ENCODE data around the gene P2RX1.

P2RX1 gene

GRCh38 chr17:3917391-3917931, 1.2 kb upstream of the P2RX1 start:
- POLR2A ChIA-PET: no interaction called here
- CTCF ChIA-PET: interaction anchor here (1.2 to 1.8 kb wide), 3 partner anchors 71 to 179 kb away, joined by 3 to 8 read pairs (median 4); partner anchors contain the start of gene NCBP3
- TF ChIP-seq SP1 (IDR thresholded peaks at IDR 0.05): no peak
- TF ChIP-seq ZNF384 (IDR thresholded peaks at IDR 0.05): no peak
- TF ChIP-seq ARNT (IDR thresholded peaks at IDR 0.05): no peak
- TF ChIP-seq BHLHE40 (IDR thresholded peaks at IDR 0.05; ENCODE audit: borderline replicate concordance): no peak
- TF ChIP-seq FOXA1 (IDR thresholded peaks at IDR 0.05): no peak
- TF ChIP-seq ELF4 (IDR thresholded peaks at IDR 0.05): no peak
- no peak for TF ChIP-seq LEF1 (IDR thresholded peaks at IDR 0.05; ENCODE audit: borderline replicate concordance)
- TF ChIP-seq HDGF (IDR thresholded peaks at IDR 0.05; ENCODE audit: borderline replicate concordance): no peak
- TF ChIP-seq CTBP1 (IDR thresholded peaks at IDR 0.05; ENCODE audit: borderline replicate concordance): no peak
- TF ChIP-seq L3MBTL2 (conservative IDR thresholded peaks at IDR 0.05): no peak
- no peak for TF ChIP-seq PKNOX1 (IDR thresholded peaks at IDR 0.05)
- no peak for DNase-seq (ENCODE audit: extremely low spot score)

- no peak for DNase-seq (ENCODE audit: extremely low spot score)
- TF ChIP-seq FOXK2 (IDR thresholded peaks at IDR 0.05): no peak
- no peak for TF ChIP-seq SP1 (IDR thresholded peaks at IDR 0.05)
- no peak for TF ChIP-seq FOXM1 (IDR thresholded peaks at IDR 0.05; ENCODE audit: borderline replicate concordance)
- no peak for TF ChIP-seq FOXA1 (IDR thresholded peaks at IDR 0.05)
- no peak for TF ChIP-seq ARNT (IDR thresholded peaks at IDR 0.05)
- no peak for TF ChIP-seq LEF1 (IDR thresholded peaks at IDR 0.05; ENCODE audit: borderline replicate concordance)
- TF ChIP-seq SUZ12 (IDR thresholded peaks at IDR 0.05): no peak
- no peak for TF ChIP-seq TARDBP (IDR thresholded peaks at IDR 0.05)
- no peak for TF ChIP-seq ZNF384 (IDR thresholded peaks at IDR 0.05)
- no peak for TF ChIP-seq NFRKB (IDR thresholded peaks at IDR 0.05)
- no peak for TF ChIP-seq PKNOX1 (IDR thresholded peaks at IDR 0.05)
- TF ChIP-seq HDGF (IDR thresholded peaks at IDR 0.05; ENCODE audit: borderline replicate concordance): no peak
- ChIA-PET POLR2A (no interaction called here), CTCF (interaction anchor here (1.2 to 1.8 kb wide), 3 partner anchors 71 to 179 kb away, joined by 3 to 8 read pairs (median 4); partner anchors contain the start of gene NCBP3)
These were observed 560 bp upstream of the P2RX1 start for GRCh38 chr17:3916825-3917224.

GRCh38 chr17:3915581-3915994, 677 bp downstream of the P2RX1 start:
- DNase-seq (ENCODE audit: extremely low spot score): no peak
- ChIA-PET POLR2A (no interaction called here), CTCF (interaction anchor here (1.0 to 1.8 kb wide), 2 partner anchors 72 to 89 kb away, joined by 5 to 8 read pairs; no protein-coding TSS in a partner anchor)
- no peak for TF ChIP-seq CTBP1 (IDR thresholded peaks at IDR 0.05; ENCODE audit: borderline replicate concordance)
- TF ChIP-seq BHLHE40 (IDR thresholded peaks at IDR 0.05; ENCODE audit: borderline replicate concordance): no peak
- TF ChIP-seq SP1 (IDR thresholded peaks at IDR 0.05): no peak
- TF ChIP-seq HDGF (IDR thresholded peaks at IDR 0.05; ENCODE audit: borderline replicate concordance): no peak
- TF ChIP-seq LEF1 (IDR thresholded peaks at IDR 0.05; ENCODE audit: borderline replicate concordance): no peak
- TF ChIP-seq FOXM1 (IDR thresholded peaks at IDR 0.05; ENCODE audit: borderline replicate concordance): no peak
- TF ChIP-seq NFRKB (IDR thresholded peaks at IDR 0.05): no peak
- no peak for TF ChIP-seq ELF4 (IDR thresholded peaks at IDR 0.05)
- TF ChIP-seq FOXA1 (IDR thresholded peaks at IDR 0.05): no peak
- TF ChIP-seq TARDBP (IDR thresholded peaks at IDR 0.05): no peak
- TF ChIP-seq L3MBTL2 (conservative IDR thresholded peaks at IDR 0.05): no peak
- no peak for TF ChIP-seq SUZ12 (IDR thresholded peaks at IDR 0.05)
- TF ChIP-seq PKNOX1 (IDR thresholded peaks at IDR 0.05): no peak
- TF ChIP-seq ZNF384 (IDR thresholded peaks at IDR 0.05): no peak
- TF ChIP-seq FOXK2 (IDR thresholded peaks at IDR 0.05): no peak
- no peak for TF ChIP-seq ARNT (IDR thresholded peaks at IDR 0.05)

GRCh38 chr17:3914312-3914670, 2.0 kb downstream of the P2RX1 start:
- ChIA-PET POLR2A (no interaction called here), CTCF (interaction anchor here (0.5 to 2.0 kb wide), 19 partner anchors 8 to 177 kb away, joined by 3 to 12 read pairs (median 5); partner anchors contain the start of gene CAMKK1)
- DNase-seq (ENCODE audit: extremely low spot score): no peak
- TF ChIP-seq ELF4 (IDR thresholded peaks at IDR 0.05) (no peak), ARNT (IDR thresholded peaks at IDR 0.05) (no peak), SUZ12 (IDR thresholded peaks at IDR 0.05) (no peak), SP1 (IDR thresholded peaks at IDR 0.05) (no peak), FOXM1 (IDR thresholded peaks at IDR 0.05; ENCODE audit: borderline replicate concordance) (no peak)

GRCh38 chr17:3913531-3914311, 2.5 kb downstream of the P2RX1 start:
- peak; percentile 87 for DNase-seq (ENCODE audit: extremely low spot score)
- TF ChIP-seq CTBP1 (IDR thresholded peaks at IDR 0.05; ENCODE audit: borderline replicate concordance) (no peak), ARNT (IDR thresholded peaks at IDR 0.05) (no peak), PKNOX1 (IDR thresholded peaks at IDR 0.05) (no peak), FOXK2 (IDR thresholded peaks at IDR 0.05) (no peak), L3MBTL2 (conservative IDR thresholded peaks at IDR 0.05) (no peak), TARDBP (IDR thresholded peaks at IDR 0.05) (no peak), SUZ12 (IDR thresholded peaks at IDR 0.05) (no peak), LEF1 (IDR thresholded peaks at IDR 0.05; ENCODE audit: borderline replicate concordance) (no peak), BHLHE40 (IDR thresholded peaks at IDR 0.05; ENCODE audit: borderline replicate concordance) (no peak), FOXA1 (IDR thresholded peaks at IDR 0.05) (no peak), ZNF384 (IDR thresholded peaks at IDR 0.05) (no peak), SP1 (IDR thresholded peaks at IDR 0.05) (no peak), ELF4 (IDR thresholded peaks at IDR 0.05) (no peak), FOXM1 (IDR thresholded peaks at IDR 0.05; ENCODE audit: borderline replicate concordance) (no peak)
- ChIA-PET POLR2A (no interaction called here), CTCF (interaction anchor here (0.5 to 2.0 kb wide), 20 partner anchors 9 to 176 kb away, joined by 3 to 12 read pairs (median 4); partner anchors contain the start of gene CAMKK1)

All from HEK293T (cell line).